ENCODE measurements around the gene FAM81A. TPM values are rescaled to one million over a fixed set of nuclear protein-coding genes. Genes with fewer than 3 reads are reported as not detected.

Gene FAM81A
- total RNA-seq, 2 donors from 2014 or later, result 6.4 to 18.8 TPM

- TF ChIP-seq, protein P1, sequence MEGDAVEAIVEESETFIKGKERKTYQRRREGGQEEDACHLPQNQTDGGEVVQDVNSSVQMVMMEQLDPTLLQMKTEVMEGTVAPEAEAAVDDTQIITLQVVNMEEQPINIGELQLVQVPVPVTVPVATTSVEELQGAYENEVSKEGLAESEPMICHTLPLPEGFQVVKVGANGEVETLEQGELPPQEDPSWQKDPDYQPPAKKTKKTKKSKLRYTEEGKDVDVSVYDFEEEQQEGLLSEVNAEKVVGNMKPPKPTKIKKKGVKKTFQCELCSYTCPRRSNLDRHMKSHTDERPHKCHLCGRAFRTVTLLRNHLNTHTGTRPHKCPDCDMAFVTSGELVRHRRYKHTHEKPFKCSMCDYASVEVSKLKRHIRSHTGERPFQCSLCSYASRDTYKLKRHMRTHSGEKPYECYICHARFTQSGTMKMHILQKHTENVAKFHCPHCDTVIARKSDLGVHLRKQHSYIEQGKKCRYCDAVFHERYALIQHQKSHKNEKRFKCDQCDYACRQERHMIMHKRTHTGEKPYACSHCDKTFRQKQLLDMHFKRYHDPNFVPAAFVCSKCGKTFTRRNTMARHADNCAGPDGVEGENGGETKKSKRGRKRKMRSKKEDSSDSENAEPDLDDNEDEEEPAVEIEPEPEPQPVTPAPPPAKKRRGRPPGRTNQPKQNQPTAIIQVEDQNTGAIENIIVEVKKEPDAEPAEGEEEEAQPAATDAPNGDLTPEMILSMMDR (IDR thresholded peaks at IDR 0.05), result no peak
- H3K4me3 ChIP-seq, result no peak overlapping the region
- no peak overlapping the region for H3K27ac ChIP-seq
- H3K4me1 ChIP-seq, result no peaks in the 10 kb centered on the region
- intact Hi-C loops (cut with DNase I), result no loop called here
- no peaks in the 10 kb centered on the region for H3K27me3 ChIP-seq
- no peak for DNase-seq
- H3K36me3 ChIP-seq, result no peaks in the 10 kb centered on the region
- no peak overlapping the region for H3K9ac ChIP-seq (ENCODE audit: low read depth in 2 of 2, low read length in 2 of 2)
- H3K9me3 ChIP-seq, result no peaks in the 10 kb centered on the region
Measured at GRCh38 chr15:59446232-59446957, 8.4 kb downstream of the FAM81A start.

DNA sequence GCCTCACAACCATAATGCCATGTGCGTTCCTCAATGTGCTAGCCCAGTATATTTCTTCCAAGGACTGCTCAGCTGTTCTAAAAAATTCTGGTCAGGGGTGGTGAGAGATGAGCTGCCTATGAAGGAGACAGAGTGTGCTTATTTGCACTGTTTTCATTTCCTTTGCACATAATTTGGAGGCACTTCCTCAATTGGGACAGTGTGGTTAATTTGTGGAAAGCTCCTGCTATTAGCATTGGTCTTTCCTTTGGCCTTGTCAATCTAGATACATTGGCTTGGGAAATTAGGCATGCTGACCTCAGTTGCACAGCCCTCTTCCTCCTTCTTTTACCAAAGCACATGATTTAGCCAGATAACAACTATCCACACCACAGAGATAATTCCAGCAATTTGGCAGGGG, 9.4 kb downstream of the FAM81A start:
- intact Hi-C loops (cut with DNase I), result no loop called here
- Histone ChIP-seq H3K4me1 (no peaks in the 10 kb centered on the region), H3K27me3 (no peaks in the 10 kb centered on the region), H3K36me3 (no peaks in the 10 kb centered on the region), H3K27ac (no peak overlapping the region), H3K4me3 (no peak overlapping the region), H3K9ac (ENCODE audit: low read depth in 2 of 2, low read length in 2 of 2) (no peak overlapping the region), H3K9me3 (no peaks in the 10 kb centered on the region)
- TF ChIP-seq, protein P1 (IDR thresholded peaks at IDR 0.05), result no peak
- no peak for DNase-seq

DNA sequence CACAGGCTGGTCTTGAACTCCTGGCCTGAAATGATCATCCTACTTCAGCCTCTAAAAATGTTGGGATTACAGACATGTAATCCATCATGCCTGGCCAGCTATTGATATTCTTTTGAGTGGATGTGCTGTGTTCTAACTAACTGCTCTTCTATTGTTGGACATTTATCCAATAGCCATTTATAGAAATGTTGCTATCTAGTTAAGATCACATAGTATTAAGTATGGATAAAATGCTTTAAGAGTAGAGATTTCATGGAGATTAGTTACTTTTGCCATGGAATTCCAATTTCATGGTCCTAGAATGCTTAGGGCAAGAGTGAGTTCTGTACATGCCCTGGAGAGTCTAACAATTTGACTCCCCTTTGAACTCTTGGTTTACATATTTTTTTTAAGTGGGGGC, 10.9 kb downstream of the FAM81A start:
- intact Hi-C loops (cut with DNase I), result no loop called here
- Histone ChIP-seq H3K27ac (no peak overlapping the region), H3K36me3 (no peaks in the 10 kb centered on the region), H3K4me3 (no peak overlapping the region), H3K27me3 (no peaks in the 10 kb centered on the region), H3K9me3 (no peaks in the 10 kb centered on the region), H3K9ac (ENCODE audit: low read depth in 2 of 2, low read length in 2 of 2) (no peak overlapping the region), H3K4me1 (no peaks in the 10 kb centered on the region)
- DNase-seq, result no peak
- TF ChIP-seq, protein P1 (IDR thresholded peaks at IDR 0.05), result no peak

DNA sequence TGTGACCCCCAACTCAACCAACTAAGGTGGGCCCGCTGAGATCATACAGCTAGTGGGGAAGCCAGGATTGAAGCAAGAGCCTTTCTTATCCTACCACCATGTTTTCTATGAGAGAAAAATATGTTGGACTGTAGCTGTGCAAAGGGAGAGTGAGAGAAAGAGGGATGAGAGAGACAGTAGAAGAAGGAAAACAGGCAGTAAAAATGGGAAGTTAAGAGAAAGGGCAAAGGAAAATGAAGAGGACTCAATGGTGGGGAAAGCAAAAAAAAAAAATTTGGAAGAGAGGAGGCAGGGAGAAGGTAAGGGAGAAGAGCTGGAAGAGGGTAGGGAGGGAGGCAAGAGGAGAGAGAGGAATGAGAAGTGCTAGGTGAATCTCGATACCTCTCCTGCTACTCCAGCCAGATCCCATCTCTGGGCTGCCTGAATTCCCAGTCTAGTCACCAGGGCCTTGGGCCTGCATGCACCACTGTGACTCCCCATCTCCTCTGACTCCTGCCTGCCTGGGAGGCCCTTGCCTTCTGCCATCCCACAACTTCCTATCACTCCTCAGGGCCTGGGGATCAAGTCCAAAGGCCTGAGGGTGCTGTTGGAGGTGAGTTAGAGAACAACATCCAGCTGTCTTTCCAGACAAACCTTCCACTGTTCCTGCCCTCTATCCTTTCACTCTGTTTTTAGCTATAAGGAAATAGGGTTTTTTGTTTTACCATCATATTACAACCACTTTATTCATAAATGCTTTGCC, 15.7 kb downstream of the FAM81A start:
- DNase-seq, result no peak
- TF ChIP-seq, protein P1 (IDR thresholded peaks at IDR 0.05), result no peak
- no peaks in the 10 kb centered on the region for H3K27me3 ChIP-seq
- H3K9me3 ChIP-seq, result no peaks in the 10 kb centered on the region
- intact Hi-C loops (cut with DNase I), result no loop called here
- no peak overlapping the region for H3K27ac ChIP-seq
- H3K9ac ChIP-seq (ENCODE audit: low read depth in 2 of 2, low read length in 2 of 2), result no peak overlapping the region
- H3K4me3 ChIP-seq, result no peak overlapping the region
- no peaks in the 10 kb centered on the region for H3K4me1 ChIP-seq
- H3K36me3 ChIP-seq, result no peaks in the 10 kb centered on the region

DNA sequence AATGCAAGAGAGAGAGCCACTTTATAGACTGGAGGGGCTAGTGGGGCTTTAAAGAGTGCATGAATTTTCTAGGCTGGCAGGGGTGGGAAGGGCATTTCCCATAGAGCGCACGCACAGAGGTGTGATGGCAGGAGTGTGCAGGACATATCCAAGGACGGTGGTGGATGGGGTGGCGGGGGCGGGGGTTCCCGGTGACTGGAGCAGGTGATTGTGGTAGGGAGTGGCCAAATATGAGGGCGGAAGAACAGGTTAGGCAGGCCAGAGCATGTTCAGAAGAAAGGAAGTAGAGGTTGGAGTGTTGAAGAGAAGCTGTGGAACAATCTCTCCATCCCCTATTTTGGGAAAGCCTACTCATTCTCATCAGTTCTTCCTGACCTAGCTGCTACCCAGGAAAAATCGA, 18.1 kb downstream of the FAM81A start:
- Histone ChIP-seq H3K27ac (peak overlapping the region; percentile 15), H3K4me1 (no peaks in the 10 kb centered on the region), H3K27me3 (no peaks in the 10 kb centered on the region), H3K4me3 (no peak overlapping the region), H3K9me3 (no peaks in the 10 kb centered on the region), H3K9ac (ENCODE audit: low read depth in 2 of 2, low read length in 2 of 2) (no peak overlapping the region), H3K36me3 (no peaks in the 10 kb centered on the region)
- DNase-seq, result peak; percentile 90
- TF ChIP-seq, protein P1 (IDR thresholded peaks at IDR 0.05), result no peak
- intact Hi-C loops (cut with DNase I), result no loop called here

Data from colonic mucosa (tissue), 4 donors.